Measurements from ENCODE around the gene HES3.
A peak's percentile ranks its signal among the peaks of the same experiment; 100 is the strongest.

Gene HES3, protein sequence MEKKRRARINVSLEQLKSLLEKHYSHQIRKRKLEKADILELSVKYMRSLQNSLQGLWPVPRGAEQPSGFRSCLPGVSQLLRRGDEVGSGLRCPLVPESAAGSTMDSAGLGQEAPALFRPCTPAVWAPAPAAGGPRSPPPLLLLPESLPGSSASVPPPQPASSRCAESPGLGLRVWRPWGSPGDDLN

GRCh38 chr1:6243993-6244392 is at the start of gene HES3:
TSS of gene HES3 (plus strand) at chr1:6244179. CDS start at chr1:6244366, 187 bp downstream.
- no peak for DNase-seq

GRCh38 chr1:6197746-6198427 is 46.1 kb upstream of the HES3 start:
- no peak for DNase-seq

DNA sequence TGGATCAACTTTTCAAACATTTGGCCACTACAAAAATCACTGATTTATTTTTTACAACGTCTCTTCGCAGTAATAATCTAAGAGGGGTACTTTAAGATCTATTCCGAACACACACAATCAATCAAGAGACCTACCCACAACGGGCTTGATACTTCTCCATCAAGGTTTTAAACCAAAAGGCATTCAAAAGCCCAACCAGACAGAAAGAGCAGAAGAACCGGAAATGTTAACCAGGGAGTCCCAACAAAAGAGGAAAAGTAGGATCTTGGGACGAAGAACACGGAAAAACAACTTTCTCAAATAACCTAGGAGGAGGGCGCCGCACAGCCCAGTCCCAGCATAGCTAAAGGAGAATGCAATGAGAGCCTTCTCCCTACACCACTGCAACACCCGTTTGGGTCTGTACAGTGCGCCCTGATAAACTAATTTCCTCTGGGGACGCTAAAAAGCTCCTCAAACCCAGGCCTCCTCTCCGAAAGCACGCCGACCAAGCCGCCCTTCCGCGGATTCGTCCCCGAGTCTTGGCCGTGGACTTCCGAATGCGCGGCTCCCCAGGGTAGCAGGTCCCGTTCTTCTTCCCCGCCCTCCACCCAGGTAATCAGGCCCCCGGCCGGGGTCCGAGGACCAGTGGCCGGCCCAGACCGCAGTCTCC is 45.2 kb upstream of the HES3 start:
- no peak for DNase-seq

DNA sequence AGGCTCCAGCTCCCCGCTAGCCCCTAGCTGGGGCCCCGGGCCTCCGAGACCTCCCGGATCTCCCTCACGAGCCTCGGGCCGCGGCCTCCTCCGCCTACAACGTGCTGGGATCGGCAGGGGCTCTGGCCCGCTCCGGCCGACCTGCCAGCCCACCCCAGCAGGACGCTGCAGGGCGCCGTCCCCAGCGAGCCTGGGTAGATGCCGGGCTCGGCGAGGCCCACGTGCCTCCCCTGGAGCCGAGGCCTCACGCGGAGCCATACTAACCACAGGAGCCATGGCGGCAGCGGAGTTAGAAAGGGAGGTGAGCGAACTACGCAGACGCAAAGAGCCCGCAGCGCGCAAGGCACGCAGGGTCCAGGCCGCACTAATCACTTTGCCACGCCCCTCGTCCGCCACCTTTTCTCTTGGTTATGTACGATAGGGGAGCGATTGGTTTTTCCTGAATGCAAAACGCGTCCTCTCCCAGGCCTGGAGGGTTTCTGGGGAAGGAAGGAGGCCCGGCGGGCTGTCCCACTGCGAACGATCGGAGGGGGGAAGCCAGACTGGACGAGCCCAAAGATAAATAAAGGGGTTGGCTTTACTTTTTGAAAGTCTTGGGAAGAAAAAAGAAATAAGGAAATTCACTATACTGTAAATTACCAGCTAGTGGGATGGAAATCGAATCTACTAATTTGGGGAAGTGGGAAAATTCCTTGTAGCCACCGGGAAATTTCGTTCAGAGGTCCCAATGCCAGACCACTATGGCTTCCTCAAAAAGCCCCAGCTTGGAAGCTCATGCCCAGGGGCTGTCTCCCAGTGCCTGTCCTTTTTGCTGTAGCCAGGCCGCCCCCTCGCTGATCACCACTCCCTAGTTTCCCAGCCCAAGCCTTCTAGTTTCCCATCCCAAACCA is 44.4 kb upstream of the HES3 start, which contains the start of gene RPL22:
Gene RPL22 (minus strand): TSS at position 298 of the 890 bp plus-strand sequence. CDS start 22 bp downstream, at position 276.
- peak; percentile 95 for DNase-seq

DNA sequence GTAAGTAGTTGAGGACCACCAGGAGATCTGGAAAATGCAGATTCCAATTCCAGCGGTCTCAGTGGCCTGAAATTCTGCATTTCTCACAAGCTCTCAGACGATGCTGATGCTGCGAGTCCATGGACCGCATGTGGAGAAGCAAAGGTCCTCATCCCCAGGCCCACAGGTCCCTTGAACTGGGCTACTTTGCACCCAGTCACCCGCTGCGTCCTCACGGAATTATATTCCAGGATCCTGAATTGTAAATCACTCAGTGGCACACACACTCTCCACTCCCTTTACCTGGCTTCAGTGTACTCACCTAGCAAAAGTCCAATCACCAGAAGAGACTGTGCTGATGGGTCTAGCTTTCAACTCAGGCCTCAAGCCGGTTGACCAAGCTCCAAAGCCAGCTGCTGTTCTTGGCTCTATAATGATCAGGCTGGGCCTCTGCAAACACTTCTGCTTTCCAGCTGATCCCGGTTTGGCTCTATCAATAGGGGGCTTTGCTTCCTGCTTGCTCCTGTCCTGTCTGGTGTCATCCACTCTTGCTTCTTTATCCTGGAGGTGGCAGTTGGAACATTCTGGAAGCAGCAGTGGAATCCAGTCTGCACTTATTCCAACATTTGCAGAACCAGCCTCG is 43.7 kb upstream of the HES3 start:
- DNase-seq, result no peak

DNA sequence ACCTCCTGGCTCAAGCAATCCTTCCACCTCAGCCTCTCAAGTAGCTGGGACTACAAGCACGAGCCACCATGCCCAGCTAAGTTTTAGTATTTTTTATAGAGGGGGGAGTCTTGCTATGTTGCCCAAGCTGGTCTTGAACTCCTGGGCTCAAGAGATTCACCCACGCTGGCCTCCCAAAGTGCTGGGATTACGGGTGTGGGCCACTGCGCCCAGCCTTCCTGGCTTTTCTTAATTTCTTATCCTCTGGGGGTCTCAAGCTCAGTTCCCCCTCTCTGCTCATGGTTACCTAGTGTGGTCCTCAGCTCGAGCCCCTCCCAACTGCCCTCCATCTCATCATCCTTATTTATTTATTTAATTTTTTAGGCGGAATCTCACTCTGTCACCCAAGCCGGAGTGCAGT is 41.7 kb upstream of the HES3 start:
- DNase-seq, result no peak

DNA sequence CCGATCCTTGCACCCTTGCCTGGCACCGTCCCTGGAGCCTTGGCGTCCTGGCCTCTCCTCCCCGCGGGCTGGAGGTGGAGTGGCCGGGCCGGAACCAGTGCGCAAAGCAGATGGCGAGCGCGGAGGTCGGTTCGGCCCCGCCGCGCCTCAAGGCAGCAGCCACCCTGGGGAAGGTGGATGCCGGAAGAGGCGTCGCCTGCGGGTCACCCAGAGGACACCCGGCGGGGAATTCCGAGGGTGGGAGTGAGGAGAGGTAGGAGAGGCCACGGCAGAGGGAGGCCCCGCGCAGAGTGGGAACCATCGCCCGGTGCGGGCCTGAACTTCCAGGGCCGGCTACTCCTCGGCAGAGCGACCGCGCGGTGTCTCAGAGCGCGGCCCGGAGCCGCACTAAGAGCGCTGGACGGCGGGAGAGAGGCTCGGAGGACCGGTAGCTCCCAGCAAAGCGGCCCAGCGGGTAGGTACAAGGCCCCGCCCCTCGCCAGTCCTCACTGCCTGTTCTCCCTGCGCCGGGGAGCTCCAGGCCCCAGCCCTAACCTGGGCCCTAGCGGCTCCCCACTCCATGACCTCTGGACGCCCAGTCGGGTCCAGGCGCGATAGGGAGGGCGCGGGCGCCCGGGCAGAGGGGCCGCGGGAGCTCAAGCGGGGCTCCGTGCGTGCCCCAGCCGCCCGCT is 38.0 kb upstream of the HES3 start, which contains the start of gene RNF207:
Gene RNF207 (plus strand): TSS at position 271 of the 671 bp plus-strand sequence. CDS start 417 bp downstream, outside the sequence.
- peak; percentile 32 for DNase-seq

GRCh38 chr1:6206520-6206855 is 37.5 kb upstream of the HES3 start:
- DNase-seq, result no peak

DNA sequence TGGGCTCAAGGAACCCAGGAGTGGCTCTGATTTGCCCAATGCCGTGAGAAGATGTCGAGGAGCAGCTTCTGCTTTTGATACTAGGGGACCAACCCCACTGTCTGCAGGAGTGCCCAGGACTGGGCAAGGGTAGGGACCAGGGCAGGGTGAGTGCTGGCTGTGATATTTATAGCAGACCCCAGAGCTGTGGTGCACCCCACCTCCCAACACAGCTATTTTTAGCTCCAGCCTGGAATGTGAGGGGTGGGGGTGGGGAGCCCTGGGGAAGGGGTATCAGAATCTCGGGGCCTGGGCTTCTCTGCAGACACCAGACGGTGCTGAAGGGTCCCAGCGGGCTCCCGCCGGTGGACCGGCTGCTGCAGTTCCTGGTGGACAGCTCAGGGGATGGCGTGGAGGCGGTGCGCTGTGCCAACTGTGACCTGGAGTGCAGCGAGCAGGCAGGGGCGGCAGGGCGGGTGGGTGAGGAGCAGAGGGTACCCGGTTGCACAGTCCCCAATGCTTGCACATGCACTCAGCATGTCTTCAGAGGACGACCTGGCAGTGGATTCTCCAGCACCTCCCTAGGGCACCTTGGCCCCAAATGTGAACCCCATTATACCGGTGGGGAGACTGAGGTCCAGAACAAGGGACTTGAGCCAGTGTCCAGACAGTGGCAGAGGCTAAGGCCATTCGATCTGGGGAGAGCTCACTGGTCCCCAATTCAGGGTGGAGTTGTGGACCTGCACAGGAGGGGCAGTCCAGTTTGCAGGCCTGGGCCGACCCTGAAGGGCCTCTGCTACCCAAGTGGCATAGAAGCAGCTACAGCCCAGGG is 36.7 kb upstream of the HES3 start:
- no peak for DNase-seq

- DNase-seq, result no peak
These were observed 36.1 kb upstream of the HES3 start for GRCh38 chr1:6207921-6208320.

DNA sequence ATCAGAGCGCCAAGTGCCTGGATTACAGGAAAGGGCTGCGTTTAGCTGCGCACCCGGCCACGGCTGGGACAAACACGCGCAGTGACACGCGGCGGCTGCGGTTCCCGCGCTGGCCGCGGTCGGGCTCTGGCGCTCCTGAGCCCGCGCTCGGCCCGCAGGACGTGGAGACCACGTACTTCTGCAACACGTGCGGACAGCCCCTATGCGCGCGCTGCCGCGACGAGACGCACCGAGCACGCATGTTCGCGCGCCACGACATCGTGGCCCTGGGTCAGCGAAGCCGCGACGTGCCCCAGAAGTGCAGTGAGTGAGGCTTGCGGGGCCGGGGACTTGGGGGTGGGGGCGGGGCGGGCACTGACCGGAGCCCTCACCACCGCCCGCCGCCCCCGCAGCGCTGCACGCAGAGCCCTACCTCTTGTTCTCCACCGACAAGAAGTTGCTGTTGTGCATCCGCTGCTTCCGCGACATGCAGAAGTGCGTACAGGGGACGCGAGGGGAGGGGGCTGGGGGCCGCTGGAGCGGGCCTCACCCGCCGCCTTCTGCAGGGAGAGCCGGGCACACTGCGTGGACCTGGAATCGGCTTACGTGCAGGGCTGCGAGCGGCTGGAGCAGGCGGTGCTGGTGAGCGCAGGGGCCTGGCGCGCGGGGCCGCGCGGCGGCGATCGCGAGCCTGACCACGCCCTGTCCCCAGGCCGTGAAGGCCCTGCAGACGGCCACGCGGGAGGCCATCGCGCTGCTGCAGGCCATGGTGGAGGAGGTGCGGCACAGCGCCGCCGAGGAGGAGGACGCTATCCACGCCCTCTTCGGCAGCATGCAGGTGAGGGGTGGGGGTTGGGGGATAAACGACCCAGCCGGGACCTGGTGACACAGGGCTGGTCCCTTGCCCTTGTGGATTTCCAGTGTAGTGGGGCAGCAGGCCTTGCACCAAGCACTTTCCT is 35.0 kb upstream of the HES3 start:
- no peak for DNase-seq

DNA sequence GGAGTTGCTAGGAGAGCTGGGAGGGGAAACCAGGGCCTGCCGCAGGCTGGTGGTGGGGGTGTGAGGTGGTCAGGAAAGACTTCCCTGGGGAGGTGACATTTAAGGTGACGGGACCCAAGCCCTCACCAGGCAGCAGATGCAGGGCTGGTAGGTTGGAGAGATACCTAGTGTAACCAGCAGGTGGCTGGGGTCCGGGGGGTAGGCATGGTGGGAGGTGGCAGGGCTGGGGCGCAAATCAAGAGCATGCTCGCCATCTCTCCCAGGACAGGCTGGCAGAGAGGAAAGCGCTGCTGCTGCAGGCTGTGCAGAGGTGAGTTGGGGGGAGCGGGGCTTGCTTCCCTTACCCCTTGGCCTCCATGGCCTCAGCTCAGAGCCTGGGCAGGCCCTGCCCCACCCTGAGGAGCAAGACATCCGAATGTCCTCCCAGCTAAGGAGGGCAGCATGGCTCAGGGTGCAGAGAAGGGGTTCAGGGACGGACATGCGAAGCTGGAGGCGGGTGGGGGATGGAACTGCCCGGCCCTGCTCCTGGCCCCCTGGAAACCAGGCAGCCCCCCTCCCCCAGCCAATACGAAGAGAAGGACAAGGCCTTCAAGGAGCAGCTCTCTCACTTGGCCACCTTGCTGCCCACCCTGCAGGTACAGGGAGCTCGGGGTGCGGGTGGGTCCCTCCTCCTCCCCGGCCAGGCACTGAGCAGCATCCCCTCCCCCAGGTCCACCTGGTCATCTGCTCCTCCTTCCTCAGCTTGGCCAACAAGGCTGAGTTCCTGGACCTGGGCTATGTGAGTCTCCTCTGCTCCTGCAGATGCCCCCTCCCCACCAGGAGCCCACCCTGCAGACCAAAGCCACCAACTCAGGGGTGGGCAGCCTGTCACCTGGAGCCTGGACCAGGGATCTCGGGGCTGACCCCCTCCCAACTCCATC is 34.1 kb upstream of the HES3 start:
- no peak for DNase-seq

DNA sequence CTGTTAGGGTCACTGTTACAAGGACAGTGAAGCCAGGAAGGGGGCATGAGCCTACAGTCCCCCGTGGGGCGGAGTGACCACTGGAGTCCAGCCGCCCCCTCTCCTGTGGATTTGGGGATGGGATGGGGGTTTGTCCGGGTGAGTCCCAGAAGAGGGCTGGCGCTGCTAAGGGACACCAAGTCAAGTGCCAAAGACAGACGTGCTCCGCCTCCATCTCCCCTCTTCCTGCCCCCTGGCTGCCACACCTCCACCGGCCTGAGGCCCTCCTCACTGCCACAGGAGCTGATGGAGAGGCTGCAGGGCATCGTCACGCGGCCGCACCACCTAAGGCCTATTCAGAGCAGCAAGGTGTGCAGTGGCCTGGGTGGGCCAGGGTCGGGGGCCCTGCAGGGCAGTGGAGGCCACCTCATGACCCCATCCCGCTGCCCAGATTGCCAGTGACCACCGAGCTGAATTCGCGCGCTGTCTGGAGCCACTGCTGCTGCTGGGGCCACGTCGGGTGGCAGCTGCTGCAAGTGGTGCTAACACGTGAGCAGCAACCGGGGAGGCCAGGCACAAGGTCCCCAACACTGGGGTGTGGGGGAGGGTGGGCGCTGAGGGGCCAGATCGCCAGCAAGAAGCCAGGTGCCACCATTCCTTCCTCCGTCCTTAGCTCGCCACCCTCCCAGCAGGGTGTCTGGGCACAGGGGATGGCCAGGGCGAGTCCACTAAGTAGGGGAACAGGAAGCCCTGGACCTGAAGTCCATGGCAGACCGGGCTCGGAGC is 33.2 kb upstream of the HES3 start:
- DNase-seq, result no peak

- DNase-seq, result no peak
These were observed 32.2 kb upstream of the HES3 start for GRCh38 chr1:6211731-6212130.

GRCh38 chr1:6212193-6212959 is 31.6 kb upstream of the HES3 start:
- no peak for DNase-seq

DNA sequence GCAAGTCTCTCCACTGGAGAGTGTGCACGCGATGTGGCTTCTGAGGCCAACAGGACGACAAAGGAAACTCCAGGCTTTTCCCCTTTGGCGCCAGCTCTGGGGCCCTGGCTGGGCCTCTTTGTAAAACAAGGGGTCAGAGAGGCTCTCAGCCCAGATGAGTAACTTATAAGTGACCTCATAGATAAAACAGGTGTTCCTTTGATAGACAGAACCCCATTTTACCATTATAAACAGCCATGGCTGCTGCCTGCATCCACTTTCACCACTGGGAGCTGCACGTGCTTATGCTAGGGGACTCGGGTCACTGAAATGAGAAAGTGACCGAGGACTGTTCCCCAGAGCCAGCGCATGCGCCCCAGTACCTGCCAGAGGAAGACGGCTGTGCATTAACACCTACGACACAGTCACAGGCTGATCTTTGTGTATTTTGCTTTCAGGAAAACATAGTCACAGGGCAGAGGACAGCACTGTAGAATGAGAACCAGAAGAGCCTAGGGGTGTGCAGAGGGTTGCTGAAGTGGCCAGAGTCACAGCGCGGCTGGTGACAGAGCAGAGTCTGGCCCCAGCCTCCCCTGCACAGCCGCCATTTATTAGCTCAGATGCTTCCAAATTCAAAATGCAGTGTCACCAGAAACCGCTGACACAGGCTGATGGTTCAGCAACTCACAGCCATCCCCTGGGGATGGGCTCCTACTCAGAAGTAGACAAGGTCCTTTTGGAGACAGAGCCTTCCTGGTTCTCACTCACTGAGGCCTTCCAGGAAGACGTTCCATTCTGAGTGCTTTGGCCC is 25.4 kb upstream of the HES3 start:
- no peak for DNase-seq

All from activated CD4-positive, alpha-beta T cell treated with anti-CD3 and anti-CD28 coated beads for 1 hour (primary cell).